Measurements from ENCODE around the gene ZNF407. TPM values are rescaled to one million over a fixed set of nuclear protein-coding genes. Genes with fewer than 3 reads are reported as not detected.

The ZNF407 gene
- total RNA-seq, 5 donors from 2014 or later (not counting 1 experiment from before 2014, with no cell fraction given) = 22.9 to 37.4 (median 24.4) TPM

GRCh38 chr18:74679679-74680076 is 82.0 kb downstream of the ZNF407 start:
- peaks cover 2 to 4% of the 10 kb centered on the region in 2 donors for H3K36me3 ChIP-seq (ENCODE audit: control insufficient read depth in 2 of 2, extremely low read depth in 1 of 2, insufficient read depth in 1 of 2, low read length in 1 of 2)
- peaks cover 52% of the 10 kb centered on the region for H3K36me3 Mint-ChIP-seq
- no peak overlapping the region for H3K27ac ChIP-seq (ENCODE audit: low read length)
- no peaks in the 10 kb centered on the region for H3K9me3 ChIP-seq
- ATAC-seq (replicated peaks in 1 of 4) (no peak), DNase-seq (no peak)
- POLR2A ChIA-PET = no interaction called here
- H3K27ac Mint-ChIP-seq = no peak overlapping the region
- H3K4me3 Mint-ChIP-seq = no peak overlapping the region
- H3K27me3 Mint-ChIP-seq = no peaks in the 10 kb centered on the region
- peaks cover 19 to 23% (median 23%) of the 10 kb centered on the region in 3 donors for H3K4me1 Mint-ChIP-seq
- H3K9me3 Mint-ChIP-seq = peaks cover 0 to 8% (median 5%) of the 10 kb centered on the region in 3 donors
- no peaks in the 10 kb centered on the region for H3K4me1 ChIP-seq (ENCODE audit: control insufficient read depth in 1 of 2, extremely low read depth in 1 of 2, insufficient read depth in 2 of 2, low read length in 2 of 2)
- H3K27me3 ChIP-seq (replicated peaks in 1 of 2; ENCODE audit: control insufficient read depth in 2 of 2, extremely low read depth in 1 of 2, insufficient read depth in 2 of 2, low read length in 1 of 2) = no peaks in the 10 kb centered on the region
- no CpG with 5 or more reads among the region's 2 CpGs for WGBS (ENCODE audit: insufficient coverage)
- CTCF ChIA-PET = no interaction called here
- no peak overlapping the region for H3K4me3 ChIP-seq (ENCODE audit: control insufficient read depth in 1 of 2, extremely low read depth in 1 of 2, low read length in 1 of 2)

GRCh38 chr18:74682141-74682990 is 84.7 kb downstream of the ZNF407 start:
- peaks cover 54% of the 10 kb centered on the region for H3K36me3 Mint-ChIP-seq
- no peak overlapping the region for H3K4me3 Mint-ChIP-seq
- no peaks in the 10 kb centered on the region for H3K27me3 Mint-ChIP-seq
- Histone ChIP-seq H3K9me3 (no peaks in the 10 kb centered on the region), H3K36me3 (ENCODE audit: control insufficient read depth in 2 of 2, extremely low read depth in 1 of 2, insufficient read depth in 1 of 2, low read length in 1 of 2) (no peaks in the 10 kb centered on the region), H3K27ac (ENCODE audit: low read length) (no peak overlapping the region), H3K4me1 (ENCODE audit: control insufficient read depth in 1 of 2, extremely low read depth in 1 of 2, insufficient read depth in 2 of 2, low read length in 2 of 2) (no peaks in the 10 kb centered on the region), H3K4me3 (ENCODE audit: control insufficient read depth in 1 of 2, extremely low read depth in 1 of 2, low read length in 1 of 2) (no peak overlapping the region), H3K27me3 (replicated peaks in 1 of 2; ENCODE audit: control insufficient read depth in 2 of 2, extremely low read depth in 1 of 2, insufficient read depth in 2 of 2, low read length in 1 of 2) (no peaks in the 10 kb centered on the region)
- WGBS (ENCODE audit: insufficient coverage) = 97% methylated on average over 7 of the region's 11 CpGs
- H3K9me3 Mint-ChIP-seq = peaks cover 0 to 4% (median 4%) of the 10 kb centered on the region in 3 donors
- H3K4me1 Mint-ChIP-seq = peaks cover 23 to 24% (median 23%) of the 10 kb centered on the region in 3 donors
- POLR2A ChIA-PET = no interaction called here
- CTCF ChIA-PET = no interaction called here
- no peak for ATAC-seq (replicated peaks in 1 of 4)
- no peak overlapping the region for H3K27ac Mint-ChIP-seq
- peak in 2 of 35 experiments; percentile 1 to 7 for DNase-seq

- Histone ChIP-seq H3K36me3 (ENCODE audit: control insufficient read depth in 2 of 2, extremely low read depth in 1 of 2, insufficient read depth in 1 of 2, low read length in 1 of 2) (no peaks in the 10 kb centered on the region), H3K9me3 (no peaks in the 10 kb centered on the region), H3K27ac (ENCODE audit: low read length) (no peak overlapping the region), H3K27me3 (replicated peaks in 1 of 2; ENCODE audit: control insufficient read depth in 2 of 2, extremely low read depth in 1 of 2, insufficient read depth in 2 of 2, low read length in 1 of 2) (no peaks in the 10 kb centered on the region), H3K4me3 (ENCODE audit: control insufficient read depth in 1 of 2, extremely low read depth in 1 of 2, low read length in 1 of 2) (no peak overlapping the region), H3K4me1 (ENCODE audit: control insufficient read depth in 1 of 2, extremely low read depth in 1 of 2, insufficient read depth in 2 of 2, low read length in 2 of 2) (no peaks in the 10 kb centered on the region)
- DNase-seq (no peak), ATAC-seq (replicated peaks in 1 of 4) (no peak)
- peaks cover 48% of the 10 kb centered on the region for H3K36me3 Mint-ChIP-seq
- no peak overlapping the region for H3K4me3 Mint-ChIP-seq
- POLR2A ChIA-PET = no interaction called here
- CTCF ChIA-PET = no interaction called here
- no CpG with 5 or more reads among the region's 1 CpG for WGBS (ENCODE audit: insufficient coverage)
- no peaks in the 10 kb centered on the region for H3K9me3 Mint-ChIP-seq
- peaks cover 23 to 24% (median 23%) of the 10 kb centered on the region in 3 donors for H3K4me1 Mint-ChIP-seq
- H3K27ac Mint-ChIP-seq = no peak overlapping the region
- H3K27me3 Mint-ChIP-seq = no peaks in the 10 kb centered on the region
Observed at GRCh38 chr18:74682991-74683297, 85.3 kb downstream of the ZNF407 start.

GRCh38 chr18:74683573-74683972 is 85.9 kb downstream of the ZNF407 start:
- Mint-ChIP-seq H3K9me3 (no peaks in the 10 kb centered on the region), H3K27me3 (no peaks in the 10 kb centered on the region), H3K4me3 (no peak overlapping the region), H3K27ac (no peak overlapping the region), H3K4me1 (peaks cover 19 to 24% (median 23%) of the 10 kb centered on the region in 3 donors), H3K36me3 (peaks cover 47% of the 10 kb centered on the region)
- H3K4me3 ChIP-seq (ENCODE audit: control insufficient read depth in 1 of 2, extremely low read depth in 1 of 2, low read length in 1 of 2) = no peak overlapping the region
- ATAC-seq (replicated peaks in 1 of 4) = no peak
- ChIA-PET CTCF (interaction anchor here in 1 of 2 donors (0.5 to 1.7 kb wide), 2 partner anchors 11 to 99 kb away, joined by 3 to 4 read pairs; no protein-coding TSS in a partner anchor), POLR2A (interaction anchor here in 1 of 2 donors (0.9 kb wide), 1 partner anchor 17 kb away, joined by 3 read pairs; no protein-coding TSS in a partner anchor)
- no peaks in the 10 kb centered on the region for H3K36me3 ChIP-seq (ENCODE audit: control insufficient read depth in 2 of 2, extremely low read depth in 1 of 2, insufficient read depth in 1 of 2, low read length in 1 of 2)
- H3K27me3 ChIP-seq (replicated peaks in 1 of 2; ENCODE audit: control insufficient read depth in 2 of 2, extremely low read depth in 1 of 2, insufficient read depth in 2 of 2, low read length in 1 of 2) = no peaks in the 10 kb centered on the region
- no peaks in the 10 kb centered on the region for H3K4me1 ChIP-seq (ENCODE audit: control insufficient read depth in 1 of 2, extremely low read depth in 1 of 2, insufficient read depth in 2 of 2, low read length in 2 of 2)
- H3K9me3 ChIP-seq = no peaks in the 10 kb centered on the region
- no peak for DNase-seq
- H3K27ac ChIP-seq (ENCODE audit: low read length) = no peak overlapping the region

GRCh38 chr18:74689251-74689650 is 91.6 kb downstream of the ZNF407 start:
- peaks cover 14 to 26% (median 20%) of the 10 kb centered on the region in 3 donors for H3K4me1 Mint-ChIP-seq
- DNase-seq (no peak), ATAC-seq (replicated peaks in 1 of 4) (no peak)
- H3K9me3 Mint-ChIP-seq = no peaks in the 10 kb centered on the region
- no peak overlapping the region for H3K4me3 Mint-ChIP-seq
- Histone ChIP-seq H3K9me3 (no peaks in the 10 kb centered on the region), H3K4me3 (ENCODE audit: control insufficient read depth in 1 of 2, extremely low read depth in 1 of 2, low read length in 1 of 2) (no peak overlapping the region), H3K27me3 (replicated peaks in 1 of 2; ENCODE audit: control insufficient read depth in 2 of 2, extremely low read depth in 1 of 2, insufficient read depth in 2 of 2, low read length in 1 of 2) (no peaks in the 10 kb centered on the region), H3K4me1 (ENCODE audit: control insufficient read depth in 1 of 2, extremely low read depth in 1 of 2, insufficient read depth in 2 of 2, low read length in 2 of 2) (peaks cover 0 to 8% of the 10 kb centered on the region in 2 experiments), H3K27ac (ENCODE audit: low read length) (no peak overlapping the region), H3K36me3 (ENCODE audit: control insufficient read depth in 2 of 2, extremely low read depth in 1 of 2, insufficient read depth in 1 of 2, low read length in 1 of 2) (no peaks in the 10 kb centered on the region)
- ChIA-PET CTCF (no interaction called here), POLR2A (no interaction called here)
- H3K36me3 Mint-ChIP-seq = peaks cover 48% of the 10 kb centered on the region
- no peak overlapping the region for H3K27ac Mint-ChIP-seq
- H3K27me3 Mint-ChIP-seq = no peaks in the 10 kb centered on the region
- no CpG with 5 or more reads among the region's 2 CpGs for WGBS (ENCODE audit: insufficient coverage)

GRCh38 chr18:74692367-74693013 is 94.8 kb downstream of the ZNF407 start:
- Mint-ChIP-seq H3K4me3 (peak overlapping the region in 1 of 3 donors; percentile 12), H3K27ac (peak overlapping the region in 1 of 2 donors; percentile 21), H3K36me3 (peaks cover 38% of the 10 kb centered on the region), H3K4me1 (peaks cover 14 to 27% (median 20%) of the 10 kb centered on the region in 3 donors), H3K27me3 (no peaks in the 10 kb centered on the region), H3K9me3 (no peaks in the 10 kb centered on the region)
- WGBS (ENCODE audit: insufficient coverage) = 100% methylated on average over 1 of the region's 9 CpGs
- DNase-seq (peak in 1 of 35 experiments; percentile 0), ATAC-seq (replicated peaks in 1 of 4) (no peak)
- Histone ChIP-seq H3K27ac (ENCODE audit: low read length) (no peak overlapping the region), H3K27me3 (replicated peaks in 1 of 2; ENCODE audit: control insufficient read depth in 2 of 2, extremely low read depth in 1 of 2, insufficient read depth in 2 of 2, low read length in 1 of 2) (no peaks in the 10 kb centered on the region), H3K36me3 (ENCODE audit: control insufficient read depth in 2 of 2, extremely low read depth in 1 of 2, insufficient read depth in 1 of 2, low read length in 1 of 2) (no peaks in the 10 kb centered on the region), H3K4me1 (ENCODE audit: control insufficient read depth in 1 of 2, extremely low read depth in 1 of 2, insufficient read depth in 2 of 2, low read length in 2 of 2) (peaks cover 0 to 8% of the 10 kb centered on the region in 2 experiments), H3K4me3 (ENCODE audit: control insufficient read depth in 1 of 2, extremely low read depth in 1 of 2, low read length in 1 of 2) (no peak overlapping the region), H3K9me3 (no peaks in the 10 kb centered on the region)
- POLR2A ChIA-PET = no interaction called here
- CTCF ChIA-PET = no interaction called here
